Endothelial cell of umbilical vein (primary cell): ENCODE results near the gene ACTR3C. TPM values are rescaled to one million over a fixed set of nuclear protein-coding genes. Genes with fewer than 3 reads are reported as not detected.

Experiments used
- BruUV-seq: library from RNA; stranded (reverse); fragments of 400-500 nt; replicated peaks from 2 replicates; lab custom pipeline; 2021; lab: Mats Ljungman, UMichigan
- CTCF ChIA-PET: fragments of 300-600, 350-600 bp; sonication (Branson Sonifier 250); formaldehyde crosslinking; loops from one replicate; lab custom pipeline; 2021; ENCODE audit warnings: antibody characterized with exemption, inconsistent platforms; lab: Charles Lee
- POLR2A ChIA-PET: fragments of 300-600, 350-600 bp; sonication (Branson Sonifier 250); formaldehyde crosslinking; loops from one replicate; lab custom pipeline; 2021; ENCODE audit warnings: antibody characterized with exemption, inconsistent platforms; lab: Charles Lee
- DNase-seq: peaks from one replicate; pipeline ENCODE4 v3.0.0-alpha.2; 2011; ENCODE audit warnings: low read depth, low spot score
- FAIRE-seq: peaks from 2 replicates; lab custom pipeline; 2011; peaks lifted over from hg19 to GRCh38; lab: Jason Lieb, UNC
- H2AFZ ChIP-seq: 2 replicates; pipeline ENCODE4 v1.6.0; 2012; ENCODE audit warnings: low read depth, low read length, control low read depth, inconsistent platforms
- H3K27ac ChIP-seq: 2 replicates; pipeline ENCODE4 v1.5.1; 2011; ENCODE audit warnings: low read depth, mild to moderate bottlenecking, control low read depth, low read length, moderate library complexity; ENCODE audit not compliant: insufficient read depth
- H3K27me3 ChIP-seq, 2 experiments: 2 replicates each; pipeline versions ENCODE4 v1.6.0 to v1.6.1; 2011; ENCODE audit warnings: low read length in 2 of 2, mixed read lengths in 1 of 2; ENCODE audit not compliant: control insufficient read depth in 2 of 2, insufficient read depth in 2 of 2
- H3K36me3 ChIP-seq, 2 experiments: 2 replicates in 1 of 2; 3 replicates in 1 of 2; pipeline ENCODE4 v1.5.1; 2011; ENCODE audit warnings: low read length in 2 of 2, mild to moderate bottlenecking in 1 of 2, moderate library complexity in 1 of 2; ENCODE audit not compliant: control insufficient read depth in 2 of 2, insufficient read depth in 2 of 2; ENCODE audit errors: extremely low read depth in 1 of 2
- H3K4me1 ChIP-seq: 3 replicates; pipeline ENCODE4 v1.5.1; 2011; ENCODE audit warnings: mild to moderate bottlenecking, low read length; ENCODE audit not compliant: control insufficient read depth, insufficient read depth; ENCODE audit errors: extremely low read depth
- H3K4me2 ChIP-seq: 2 replicates; pipeline ENCODE4 v1.6.1; 2011; ENCODE audit warnings: low read length, control low read depth, mixed read lengths; ENCODE audit not compliant: insufficient read depth
- H3K4me3 ChIP-seq, 3 experiments: fragments of 200-600 bp in 1 of 3; sonication (generic), shearing (Covaris generic) in 1 of 3; replicated peaks in 1 of 3; 2 replicates each; pipeline ENCODE4 v1.5.1; 2011 to 2016; ENCODE audit warnings: control low read depth in 3 of 3, low read length in 3 of 3, mild to moderate bottlenecking in 2 of 3, inconsistent platforms in 1 of 3, low read depth in 1 of 3, moderate library complexity in 1 of 3; ENCODE audit not compliant: insufficient read depth in 1 of 3
- H3K79me2 ChIP-seq: 2 replicates; pipeline ENCODE4 v1.6.0; 2012; ENCODE audit warnings: low read length, inconsistent platforms; ENCODE audit not compliant: control insufficient read depth, insufficient read depth
- H3K9ac ChIP-seq: replicated peaks from 2 replicates; pipeline ENCODE3; 2011; ENCODE audit warnings: low read length, control low read depth; ENCODE audit not compliant: insufficient read depth; ENCODE audit errors: extremely low read depth
- H3K9me1 ChIP-seq: replicated peaks from 3 replicates; pipeline ENCODE4 v1.6.0; 2011; ENCODE audit warnings: mild to moderate bottlenecking, low read length; ENCODE audit not compliant: control insufficient read depth, insufficient read depth; ENCODE audit errors: extremely low read depth
- H3K9me3 ChIP-seq: replicated peaks from 2 replicates; pipeline ENCODE4 v1.5.1; 2012; ENCODE audit warnings: low read length, inconsistent platforms; ENCODE audit not compliant: control insufficient read depth, insufficient read depth
- H4K20me1 ChIP-seq: replicated peaks from 2 replicates; pipeline ENCODE3; 2011; ENCODE audit warnings: mild to moderate bottlenecking, low read length; ENCODE audit not compliant: control insufficient read depth, insufficient read depth; ENCODE audit errors: extremely low read depth
- CTCF ChIP-seq, 2 donors: IDR thresholded peaks; 1 replicate in 1 of 2; 2 replicates in 1 of 2; pipeline ENCODE4 v1.5.1; 2011; ENCODE audit warnings: low read length in 2 of 2, mild to moderate bottlenecking in 2 of 2, moderate library complexity in 2 of 2, control low read depth in 1 of 2, inconsistent platforms in 1 of 2, low read depth in 1 of 2; ENCODE audit not compliant: insufficient read depth in 1 of 2; ENCODE audit errors: extremely low read depth in 1 of 2
- EZH2 ChIP-seq: IDR thresholded peaks from 2 replicates; pipeline ENCODE4 v1.6.1; 2012; ENCODE audit warnings: borderline replicate concordance, low read depth, mild to moderate bottlenecking, moderate library complexity, low read length, inconsistent platforms; ENCODE audit not compliant: severe bottlenecking
- FOS ChIP-seq: IDR thresholded peaks from 2 replicates; pipeline ENCODE4 v1.6.1; 2011; ENCODE audit warnings: mild to moderate bottlenecking, low read length, moderate library complexity, borderline replicate concordance; ENCODE audit not compliant: insufficient read depth
- GATA2 ChIP-seq: IDR thresholded peaks from 2 replicates; pipeline ENCODE4 v1.7.0; 2011; ENCODE audit warnings: low read depth, mild to moderate bottlenecking, moderate library complexity, mixed read lengths, low read length; ENCODE audit not compliant: insufficient read length, insufficient read depth
- JUN ChIP-seq: IDR thresholded peaks from 2 replicates; pipeline ENCODE4 v1.6.1; 2011; ENCODE audit warnings: borderline replicate concordance, low read depth; ENCODE audit not compliant: insufficient read length, insufficient read depth
- MAX ChIP-seq: IDR thresholded peaks from 2 replicates; pipeline ENCODE4 v1.6.1; 2011; ENCODE audit not compliant: insufficient read depth, insufficient read length
- MYC ChIP-seq: IDR thresholded peaks from one replicate; pipeline ENCODE4 v1.6.1; 2011; ENCODE audit warnings: mild to moderate bottlenecking, low read depth, low read length
- POLR2A ChIP-seq: IDR thresholded peaks from 2 replicates; pipeline ENCODE4 v1.6.1; 2012; ENCODE audit warnings: low read depth, mild to moderate bottlenecking, control low read depth, low read length
- POLR2AphosphoS5 ChIP-seq: IDR thresholded peaks from 2 replicates; pipeline ENCODE4 v1.6.1; 2012; ENCODE audit warnings: low read depth, mild to moderate bottlenecking, control low read depth, low read length, moderate library complexity; ENCODE audit not compliant: insufficient read depth
- dilution Hi-C: fragments of 300-500 bp; cut with MboI; formaldehyde crosslinking; loops from one replicate; pipeline ENCODE4 v1.15.0; 2019; ENCODE audit warnings: low sequenced_read_pairs; ENCODE audit not compliant: extremely low pct_ligation_motif_present
- intact Hi-C: fragments of 100-400 bp; cut with micrococcal nuclease; formaldehyde crosslinking; loops from one replicate; pipeline ENCODE4 v1.10.0; 2022
- polyA plus RNA-seq, 4 experiments: library from polyadenylated mRNA; depleted of rRNA in 3 of 4; stranded (reverse) in 3 of 4; unstranded in 1 of 4; fragments of >200 nt; gene quantifications; 2 replicates each; pipeline versions ENCODE4 v1.2.1 to v1.2.3, GENCODE V29; 2011 to 2012; ENCODE audit warnings: missing spikeins in 1 of 4
- total RNA-seq: library from RNA; stranded (reverse); gene quantifications from 2 replicates; pipeline ENCODE4 v1.2.3, GENCODE V29; 2021

Gene ACTR3C
- total and polyA plus RNA-seq, 2 donors (not counting 3 experiments of a cell fraction or from before 2014, with no cell fraction given): 0.33 TPM; not detected in 1

- Histone ChIP-seq H4K20me1 (no peaks in the 10 kb centered on the region), H3K27me3 (no peaks in the 10 kb centered on the region), H3K4me1 (peaks cover 3% of the 10 kb centered on the region), H3K9me3 (no peaks in the 10 kb centered on the region), H2AFZ (no peak overlapping the region), H3K4me2 (no peak overlapping the region), H3K9ac (no peak overlapping the region), H3K4me3 (no peak overlapping the region), H3K9me1 (no peaks in the 10 kb centered on the region), H3K27ac (no peak overlapping the region), H3K79me2 (no peaks in the 10 kb centered on the region), H3K36me3 (no peaks in the 10 kb centered on the region)
- DNase-seq (no peak), FAIRE-seq (no peak)
- ChIA-PET POLR2A (no interaction called here), CTCF (no interaction called here)
- dilution Hi-C loops (no loop called here), intact Hi-C loops (no loop called here)
- no TSS peak for BruUV-seq
- no peak for TF ChIP-seq POLR2A
- TF ChIP-seq JUN: no peak
- no peak for TF ChIP-seq EZH2
- no peak for TF ChIP-seq GATA2
- no peak for TF ChIP-seq FOS
- TF ChIP-seq MYC: no peak
- no peak for TF ChIP-seq POLR2AphosphoS5
Measured at GRCh38 chr7:150325110-150325611, 1.8 kb upstream of the ACTR3C start.

GRCh38 chr7:150324373-150324961, 1.1 kb upstream of the ACTR3C start:
- BruUV-seq: no TSS peak
- no peaks in the 10 kb centered on the region for H3K36me3 ChIP-seq
- no peaks in the 10 kb centered on the region for H3K79me2 ChIP-seq
- H2AFZ ChIP-seq: no peak overlapping the region
- ChIA-PET CTCF (no interaction called here), POLR2A (no interaction called here)
- intact Hi-C loops: no loop called here
- DNase-seq (no peak), FAIRE-seq (no peak)
- H3K9ac ChIP-seq: no peak overlapping the region
- no peaks in the 10 kb centered on the region for H3K27me3 ChIP-seq
- peaks cover 3% of the 10 kb centered on the region for H3K4me1 ChIP-seq
- no peak overlapping the region for H3K4me3 ChIP-seq
- no peaks in the 10 kb centered on the region for H3K9me3 ChIP-seq
- no peak overlapping the region for H3K27ac ChIP-seq
- TF ChIP-seq POLR2AphosphoS5 (no peak), POLR2A (no peak), MAX (no peak), EZH2 (no peak), GATA2 (no peak), JUN (no peak), FOS (no peak), CTCF (IDR thresholded peaks at IDR 0.05; ENCODE audit: extremely low read depth in 1 of 2, insufficient read depth in 1 of 2, low read depth in 1 of 2, low read length in 2 of 2) (no peak), MYC (no peak)
- dilution Hi-C loops: no loop called here
- no peaks in the 10 kb centered on the region for H4K20me1 ChIP-seq
- H3K4me2 ChIP-seq: no peak overlapping the region
- H3K9me1 ChIP-seq: no peaks in the 10 kb centered on the region
